ENCODE data around the gene BBLN. TPM values are rescaled to one million over a fixed set of nuclear protein-coding genes. Genes with fewer than 3 reads are reported as not detected.

Gene BBLN
- total and polyA plus RNA-seq, 2 of the 4 experiments (the other 2 are of a cell fraction), result 25.1 to 103 TPM

GRCh38 chr9:128163523-128164306, 3.6 kb downstream of the BBLN start:
- Histone ChIP-seq H3K56ac (ENCODE audit: extremely low read depth, insufficient read depth, low read length) (no peak overlapping the region), H2BK20ac (ENCODE audit: low read depth, low read length) (no peak overlapping the region), H3K4me2 (ENCODE audit: low read depth, low read length) (no peak overlapping the region), H4K8ac (ENCODE audit: low read depth in 2 of 2, low read length in 2 of 2) (no peak overlapping the region), H3K4me3 (ENCODE audit: insufficient read depth, low read depth, low read length) (no peak overlapping the region), H3K18ac (ENCODE audit: low read depth, low read length) (no peak overlapping the region), H3K9me3 (ENCODE audit: control insufficient read depth, insufficient read depth, low read length) (no peaks in the 10 kb centered on the region), H3K9ac (ENCODE audit: low read depth, low read length) (no peak overlapping the region), H3K27ac (ENCODE audit: insufficient read depth, low read length) (no peak overlapping the region), H2BK5ac (ENCODE audit: low read depth, low read length, poor library complexity, severe bottlenecking) (no peak overlapping the region), H2AFZ (replicated peaks; ENCODE audit: low read length, poor library complexity) (no peak overlapping the region), H2AK9ac (replicated peaks; ENCODE audit: low read depth, low read length, poor library complexity) (no peak overlapping the region), H3K14ac (replicated peaks; ENCODE audit: low read depth, low read length) (no peak overlapping the region), H3K4me1 (ENCODE audit: control insufficient read depth, insufficient read depth, low read length) (peaks cover 1% of the 10 kb centered on the region; the same call in 1 of the 2 replicates), H3K36me3 (ENCODE audit: control insufficient read depth, insufficient read depth, low read length) (peaks cover 53% of the 10 kb centered on the region), H4K20me1 (ENCODE audit: insufficient read depth, low read length) (peaks cover 11% of the 10 kb centered on the region), H3K23ac (ENCODE audit: low read depth, low read length) (no peak overlapping the region), H3K79me1 (ENCODE audit: low read depth in 1 of 2, low read length in 2 of 2) (peaks cover 14 to 57% of the 10 kb centered on the region in 2 experiments), H3K27me3 (ENCODE audit: control insufficient read depth, insufficient read depth, low read length) (no peaks in the 10 kb centered on the region), H4K91ac (ENCODE audit: insufficient read depth, low read depth, low read length) (no peak overlapping the region), H4K5ac (ENCODE audit: low read depth, low read length) (no peak overlapping the region), H2BK15ac (ENCODE audit: low read depth, low read length) (no peak overlapping the region), H3K4ac (ENCODE audit: low read depth, low read length) (no peak overlapping the region), H2AK5ac (ENCODE audit: low read depth, low read length) (no peak overlapping the region), H3K9me1 (ENCODE audit: insufficient read depth, low read length) (peaks cover 9% of the 10 kb centered on the region), H2BK120ac (ENCODE audit: low read depth, low read length) (no peak overlapping the region)
- 86% methylated on average over 4 of the region's 10 CpGs; no CpG with 5 or more reads in 1 of the 2 experiments for WGBS, 2 experiments (ENCODE audit: extremely low coverage in 2 of 2, insufficient read length in 1 of 2)
- DNase-seq (no peak), ATAC-seq (ENCODE audit: low read depth) (no peak)
- dilution Hi-C loops (cut with HindIII; ENCODE audit: low sequenced_read_pairs, unreplicated experiment) (no loop called here), intact Hi-C loops (cut with micrococcal nuclease) (no loop called here), in situ Hi-C loops (cut with MboI; ENCODE audit: low sequenced_read_pairs) (no loop called here)
- TF ChIP-seq RCOR1 (IDR thresholded peaks at IDR 0.05; ENCODE audit: insufficient replicate concordance, low read length), result no peak
- TF ChIP-seq MXI1 (IDR thresholded peaks at IDR 0.05; ENCODE audit: borderline replicate concordance, low read depth, low read length), result no peak
- CTCF ChIA-PET, result no interaction called here
- POLR2A ChIA-PET (ENCODE audit: unreplicated experiment), result no interaction called here
- BruUV-seq (replicated peaks), result no TSS peak
